Common myeloid progenitor, CD34-positive (primary cell): ENCODE measurements around the gene PDIA6.
A peak's percentile ranks its signal among the peaks of the same experiment; 100 is the strongest.

Experiments
- CTCF ChIA-PET: fragments of 350-600 bp; sonication (Branson Sonifier 250); formaldehyde crosslinking; loops from one replicate; lab custom pipeline; 2021; ENCODE audit warnings: antibody characterized with exemption; lab: Charles Lee
- POLR2A ChIA-PET: fragments of 350-600 bp; sonication (Branson Sonifier 250); formaldehyde crosslinking; loops from one replicate; lab custom pipeline; 2021; ENCODE audit warnings: antibody characterized with exemption; lab: Charles Lee
- DNase-seq, 3 donors: peaks; one replicate each; pipeline versions ENCODE4 v3.0.0 to v3.0.0-alpha.2; 2013
- H3K27ac ChIP-seq, 2 experiments: 1 replicate in 1 of 2; 2 replicates in 1 of 2; pipeline ENCODE4 v1.7.0; 2013; ENCODE audit warnings: inconsistent platforms in 2 of 2, low read length in 2 of 2, mild to moderate bottlenecking in 2 of 2, low read depth in 1 of 2, moderate library complexity in 1 of 2; ENCODE audit not compliant: severe bottlenecking in 2 of 2, insufficient read depth in 1 of 2, poor library complexity in 1 of 2
- H3K27me3 ChIP-seq, 5 experiments: replicated peaks in 2 of 5; 1 replicate in 3 of 5; 2 replicates in 2 of 5; pipeline versions ENCODE4 v1.6.1 to v1.7.0; 2013; ENCODE audit warnings: low read length in 4 of 5, mild to moderate bottlenecking in 2 of 5, moderate library complexity in 2 of 5, inconsistent platforms in 1 of 5; ENCODE audit not compliant: insufficient read depth in 5 of 5, control insufficient read depth in 4 of 5
- H3K36me3 ChIP-seq, 4 experiments: 1 replicate in 2 of 4; 2 replicates in 2 of 4; pipeline versions ENCODE4 v1.6.1 to v1.7.0; 2013; ENCODE audit warnings: low read length in 3 of 4, control low read depth in 1 of 4, mild to moderate bottlenecking in 1 of 4; ENCODE audit not compliant: control insufficient read depth in 4 of 4, insufficient read depth in 4 of 4
- H3K4me1 ChIP-seq, 4 experiments: 1 replicate in 3 of 4; 2 replicates in 1 of 4; pipeline versions ENCODE4 v1.6.1 to v1.7.1; 2013; ENCODE audit warnings: low read length in 3 of 4, mild to moderate bottlenecking in 3 of 4, control low read depth in 1 of 4, inconsistent platforms in 1 of 4, moderate library complexity in 1 of 4; ENCODE audit not compliant: control insufficient read depth in 4 of 4, insufficient read depth in 4 of 4; ENCODE audit errors: control extremely low read depth in 1 of 4
- H3K4me3 ChIP-seq, 7 experiments: 1 replicate in 4 of 7; 2 replicates in 3 of 7; pipeline versions ENCODE4 v1.5.1 to v1.7.0; 2013; ENCODE audit warnings: mild to moderate bottlenecking in 7 of 7, low read length in 6 of 7, moderate library complexity in 6 of 7, inconsistent platforms in 2 of 7, low read depth in 2 of 7, control low read depth in 1 of 7; ENCODE audit not compliant: insufficient read depth in 4 of 7, control insufficient read depth in 1 of 7; ENCODE audit errors: extremely low read depth in 1 of 7
- H3K9me3 ChIP-seq, 5 experiments: 1 replicate in 4 of 5; 2 replicates in 1 of 5; pipeline versions ENCODE4 v1.6.1 to v1.7.1; 2013; ENCODE audit warnings: low read length in 4 of 5, mild to moderate bottlenecking in 2 of 5, inconsistent platforms in 1 of 5, low read depth in 1 of 5, moderate library complexity in 1 of 5; ENCODE audit not compliant: control insufficient read depth in 4 of 5, insufficient read depth in 2 of 5; ENCODE audit errors: control extremely low read depth in 1 of 5
- WGBS: methylation state at CpG from one replicate; pipeline ENCODE4 v1.1.5; 2013; ENCODE audit not compliant: insufficient coverage; 5-methylcytosine and 5-hydroxymethylcytosine counted together

The PDIA6 gene

GRCh38 chr2:10750610-10751009 lies 62.0 kb downstream of the PDIA6 start:
- POLR2A ChIA-PET, result no interaction called here
- Histone ChIP-seq H3K9me3 (no peaks in the 10 kb centered on the region), H3K27ac (no peak overlapping the region), H3K4me3 (no peak overlapping the region), H3K36me3 (no peaks in the 10 kb centered on the region), H3K4me1 (no peaks in the 10 kb centered on the region), H3K27me3 (peaks cover 0 to 5% (median 0%) of the 10 kb centered on the region in 5 experiments)
- DNase-seq, result peak in 2 of 3 donors; percentile 15 to 26
- WGBS, result 90% methylated on average over 5 of the region's 6 CpGs
- CTCF ChIA-PET, result no interaction called here

- no peaks in the 10 kb centered on the region for H3K4me1 ChIP-seq
- no peak overlapping the region for H3K4me3 ChIP-seq
- DNase-seq, result no peak
- 97% methylated on average over 8 of the region's 11 CpGs for WGBS
- ChIA-PET CTCF (no interaction called here), POLR2A (no interaction called here)
- no peak overlapping the region for H3K27ac ChIP-seq
- no peaks in the 10 kb centered on the region for H3K9me3 ChIP-seq
- H3K36me3 ChIP-seq, result no peaks in the 10 kb centered on the region
- H3K27me3 ChIP-seq, result peaks cover 0 to 2% (median 0%) of the 10 kb centered on the region in 5 experiments
Measured at GRCh38 chr2:10742666-10743065, 69.9 kb downstream of the PDIA6 start.

- POLR2A ChIA-PET, result no interaction called here
- no peak overlapping the region for H3K27ac ChIP-seq
- H3K4me1 ChIP-seq, result no peaks in the 10 kb centered on the region
- DNase-seq, result no peak
- H3K4me3 ChIP-seq, result no peak overlapping the region
- CTCF ChIA-PET, result no interaction called here
- H3K9me3 ChIP-seq, result no peaks in the 10 kb centered on the region
- H3K36me3 ChIP-seq, result no peaks in the 10 kb centered on the region
- peaks cover 0 to 2% (median 0%) of the 10 kb centered on the region in 5 experiments for H3K27me3 ChIP-seq
- 43% methylated on average over 1 of the region's 2 CpGs for whole genome bisulfite sequencing
Measured at GRCh38 chr2:10741139-10741538, 71.4 kb downstream of the PDIA6 start.

GRCh38 chr2:10740226-10740625 lies 72.4 kb downstream of the PDIA6 start:
- Histone ChIP-seq H3K27me3 (peaks cover 0 to 2% (median 0%) of the 10 kb centered on the region in 5 experiments), H3K27ac (no peak overlapping the region), H3K4me1 (no peaks in the 10 kb centered on the region), H3K36me3 (no peaks in the 10 kb centered on the region), H3K9me3 (no peaks in the 10 kb centered on the region), H3K4me3 (no peak overlapping the region)
- no peak for DNase-seq
- WGBS, result 100% methylated on average over 3 of the region's 3 CpGs
- POLR2A ChIA-PET, result no interaction called here
- CTCF ChIA-PET, result no interaction called here

GRCh38 chr2:10738192-10738591 lies 74.4 kb downstream of the PDIA6 start:
- no peak overlapping the region for H3K27ac ChIP-seq
- H3K9me3 ChIP-seq, result no peaks in the 10 kb centered on the region
- ChIA-PET CTCF (no interaction called here), POLR2A (no interaction called here)
- no peaks in the 10 kb centered on the region for H3K4me1 ChIP-seq
- no peak overlapping the region for H3K4me3 ChIP-seq
- H3K27me3 ChIP-seq, result peaks cover 0 to 5% (median 0%) of the 10 kb centered on the region in 5 experiments
- no peaks in the 10 kb centered on the region for H3K36me3 ChIP-seq
- no peak for DNase-seq
- 92% methylated on average over 6 of the region's 6 CpGs for WGBS

- Histone ChIP-seq H3K4me3 (no peak overlapping the region), H3K27me3 (peaks cover 0 to 6% (median 0%) of the 10 kb centered on the region in 5 experiments), H3K9me3 (no peaks in the 10 kb centered on the region), H3K36me3 (no peaks in the 10 kb centered on the region), H3K4me1 (no peaks in the 10 kb centered on the region), H3K27ac (no peak overlapping the region)
- CTCF ChIA-PET, result no interaction called here
- POLR2A ChIA-PET, result no interaction called here
- no peak for DNase-seq
- 95% methylated on average over 4 of the region's 5 CpGs for WGBS
Measured at GRCh38 chr2:10733980-10734379, 78.6 kb downstream of the PDIA6 start.

GRCh38 chr2:10733566-10733925 lies 79.0 kb downstream of the PDIA6 start:
- Histone ChIP-seq H3K27ac (no peak overlapping the region), H3K4me3 (no peak overlapping the region), H3K4me1 (no peaks in the 10 kb centered on the region), H3K9me3 (no peaks in the 10 kb centered on the region), H3K36me3 (no peaks in the 10 kb centered on the region), H3K27me3 (peaks cover 0 to 6% (median 0%) of the 10 kb centered on the region in 5 experiments)
- 78% methylated on average over 6 of the region's 6 CpGs for WGBS
- ChIA-PET CTCF (no interaction called here), POLR2A (no interaction called here)
- DNase-seq, result no peak
